Endothelial cell (in vitro differentiated cells): ENCODE data around the gene FBXO11. TPM values are rescaled to one million over a fixed set of nuclear protein-coding genes. Genes with fewer than 3 reads are reported as not detected.

ENCODE experiments used
- DNase-seq: peaks from one replicate; pipeline ENCODE4 v3.0.0; 2021; ENCODE audit warnings: low spot score
- H3K27ac Mint-ChIP-seq: one replicate; pipeline ENCODE4 v1.8.0; 2021; ENCODE audit warnings: mixed read lengths, inconsistent platforms; ENCODE audit not compliant: unreplicated experiment
- H3K27me3 Mint-ChIP-seq: one replicate; pipeline ENCODE4 v1.8.0; 2021; ENCODE audit warnings: mild to moderate bottlenecking, moderate library complexity, mixed read lengths, inconsistent platforms; ENCODE audit not compliant: unreplicated experiment
- H3K36me3 Mint-ChIP-seq: one replicate; pipeline ENCODE4 v1.8.0; 2021; ENCODE audit warnings: mild to moderate bottlenecking, low read depth, mixed read lengths, inconsistent platforms; ENCODE audit not compliant: unreplicated experiment
- H3K4me1 Mint-ChIP-seq: one replicate; pipeline ENCODE4 v1.8.0; 2021; ENCODE audit warnings: mild to moderate bottlenecking, mixed read lengths, inconsistent platforms; ENCODE audit not compliant: unreplicated experiment
- H3K4me3 Mint-ChIP-seq: one replicate; pipeline ENCODE4 v1.8.0; 2021; ENCODE audit warnings: mild to moderate bottlenecking, mixed read lengths, inconsistent platforms; ENCODE audit not compliant: unreplicated experiment
- H3K9me3 Mint-ChIP-seq: one replicate; pipeline ENCODE4 v1.8.0; 2021; ENCODE audit warnings: mixed read lengths, inconsistent platforms; ENCODE audit not compliant: unreplicated experiment
- CTCF ChIP-seq: fragments of 200-600 bp; sonication (generic); IDR thresholded peaks from one replicate; pipeline ENCODE4 v1.5.0; 2021; ENCODE audit warnings: antibody characterized with exemption; ENCODE audit not compliant: unreplicated experiment
- total RNA-seq: library from RNA; stranded (reverse); fragmentation: NEBNext Ultra II Directional; extraction: Animal tissue kit (Norgen Biotek cat#: 25700); gene quantifications from one replicate; pipeline ENCODE4 v1.2.1, GENCODE V29; 2021; ENCODE audit not compliant: unreplicated experiment

Gene FBXO11
- total RNA-seq, 1 donor from 2014 or later, result 84.6 TPM

- H3K27ac Mint-ChIP-seq, result no peak overlapping the region
- H3K4me3 Mint-ChIP-seq, result no peak overlapping the region
- DNase-seq, result no peak
- no peak for TF ChIP-seq CTCF
- H3K4me1 Mint-ChIP-seq, result peaks cover 5% of the 10 kb centered on the region
- no peaks in the 10 kb centered on the region for H3K27me3 Mint-ChIP-seq
- no peaks in the 10 kb centered on the region for H3K9me3 Mint-ChIP-seq
- no peaks in the 10 kb centered on the region for H3K36me3 Mint-ChIP-seq
These were observed 15.5 kb downstream of the FBXO11 start for GRCh38 chr2:47890711-47891368.

GRCh38 chr2:47888581-47889280, 17.6 kb downstream of the FBXO11 start:
- Mint-ChIP-seq H3K9me3 (no peaks in the 10 kb centered on the region), H3K27me3 (no peaks in the 10 kb centered on the region), H3K27ac (no peak overlapping the region), H3K36me3 (no peaks in the 10 kb centered on the region), H3K4me3 (no peak overlapping the region), H3K4me1 (peaks cover 3% of the 10 kb centered on the region)
- DNase-seq, result no peak
- no peak for TF ChIP-seq CTCF

GRCh38 chr2:47876912-47877311, 29.4 kb downstream of the FBXO11 start:
- H3K4me1 Mint-ChIP-seq, result peaks cover 2% of the 10 kb centered on the region
- no peak for TF ChIP-seq CTCF
- no peak for DNase-seq
- H3K9me3 Mint-ChIP-seq, result no peaks in the 10 kb centered on the region
- peaks cover 9% of the 10 kb centered on the region for H3K36me3 Mint-ChIP-seq
- no peaks in the 10 kb centered on the region for H3K27me3 Mint-ChIP-seq
- no peak overlapping the region for H3K27ac Mint-ChIP-seq
- no peak overlapping the region for H3K4me3 Mint-ChIP-seq

GRCh38 chr2:47872941-47873340, 33.4 kb downstream of the FBXO11 start:
- no peaks in the 10 kb centered on the region for H3K9me3 Mint-ChIP-seq
- no peaks in the 10 kb centered on the region for H3K27me3 Mint-ChIP-seq
- peaks cover 9% of the 10 kb centered on the region for H3K36me3 Mint-ChIP-seq
- no peak for TF ChIP-seq CTCF
- no peak overlapping the region for H3K27ac Mint-ChIP-seq
- H3K4me1 Mint-ChIP-seq, result peaks cover 11% of the 10 kb centered on the region
- DNase-seq, result no peak
- H3K4me3 Mint-ChIP-seq, result no peak overlapping the region
